Thoracic aorta (tissue), 2 donors: ENCODE data around the gene LAMB1. TPM values are rescaled to one million over a fixed set of nuclear protein-coding genes. Genes with fewer than 3 reads are reported as not detected.

ENCODE experiments used
- ATAC-seq: fragments of 150-250 bp; one replicate; pipeline ENCODE4 v1.8.0; 2017; ENCODE audit warnings: low read depth; ENCODE audit not compliant: insufficient number of reproducible peaks, low FRiP score
- DNase-seq: peaks from one replicate; pipeline ENCODE4 v3.0.0-alpha.2; 2020; ENCODE audit warnings: low spot score
- H3K27ac ChIP-seq, 2 donors: fragments of 200-600 bp; sonication (generic); 1 replicate in 1 of 2; 2 replicates in 1 of 2; pipeline ENCODE4 v1.5.1; 2016; ENCODE audit warnings: mild to moderate bottlenecking in 2 of 2, moderate library complexity in 2 of 2
- H3K27me3 ChIP-seq: fragments of 200-600 bp; sonication (generic); replicated peaks from 2 replicates; pipeline ENCODE4 v1.6.0; 2016; ENCODE audit warnings: mild to moderate bottlenecking; ENCODE audit not compliant: insufficient read depth
- H3K36me3 ChIP-seq: fragments of 200-600 bp; sonication (generic); one replicate; pipeline ENCODE4 v1.5.1; 2016
- H3K4me1 ChIP-seq, 2 donors: fragments of 200-600 bp; sonication (generic); 1 replicate in 1 of 2; 2 replicates in 1 of 2; pipeline versions ENCODE4 v1.5.1 to v1.6.0; 2016; ENCODE audit warnings: low read depth in 2 of 2, mild to moderate bottlenecking in 1 of 2; ENCODE audit not compliant: control insufficient read depth in 1 of 2
- H3K4me3 ChIP-seq: fragments of 200-600 bp; sonication (generic); 2 replicates; pipeline ENCODE4 v1.5.1; 2016; ENCODE audit warnings: mild to moderate bottlenecking
- H3K9me3 ChIP-seq: fragments of 200-600 bp; sonication (generic); 2 replicates; pipeline ENCODE4 v1.5.1; 2016
- CTCF ChIP-seq: fragments of 200-600 bp; sonication (generic); IDR thresholded peaks from one replicate; pipeline ENCODE4 v1.5.1; 2019; ENCODE audit warnings: antibody characterized with exemption
- total RNA-seq, 2 donors: library from RNA; depleted of rRNA; stranded (reverse); fragments of >200 nt; gene quantifications; one replicate each; pipeline versions ENCODE4 v1.1.0 to v1.2.3, GENCODE V29; 2016

Gene LAMB1
- total RNA-seq, 2 donors from 2014 or later: 144 to 296 TPM

- Histone ChIP-seq H3K4me1 (no peaks in the 10 kb centered on the region), H3K36me3 (no peaks in the 10 kb centered on the region), H3K4me3 (no peak overlapping the region), H3K27me3 (no peaks in the 10 kb centered on the region), H3K27ac (no peak overlapping the region), H3K9me3 (no peaks in the 10 kb centered on the region)
- ATAC-seq (no peak), DNase-seq (no peak)
- TF ChIP-seq CTCF: no peak
Measured at GRCh38 chr7:108014747-108015682, 12.1 kb upstream of the LAMB1 start.

- Histone ChIP-seq H3K27me3 (no peaks in the 10 kb centered on the region), H3K9me3 (no peaks in the 10 kb centered on the region), H3K27ac (no peak overlapping the region), H3K4me3 (no peak overlapping the region), H3K36me3 (no peaks in the 10 kb centered on the region), H3K4me1 (no peaks in the 10 kb centered on the region)
- DNase-seq (no peak), ATAC-seq (no peak)
- no peak for TF ChIP-seq CTCF
Measured at GRCh38 chr7:108014215-108014614, 11.3 kb upstream of the LAMB1 start.

- no peaks in the 10 kb centered on the region for H3K27me3 ChIP-seq
- H3K36me3 ChIP-seq: no peaks in the 10 kb centered on the region
- no peak overlapping the region for H3K27ac ChIP-seq
- DNase-seq: no peak
- H3K4me3 ChIP-seq: no peak overlapping the region
- no peak for TF ChIP-seq CTCF
- ATAC-seq: no peak
- H3K4me1 ChIP-seq: no peaks in the 10 kb centered on the region
- H3K9me3 ChIP-seq: no peaks in the 10 kb centered on the region
Measured at GRCh38 chr7:108012499-108013430, 9.8 kb upstream of the LAMB1 start.

GRCh38 chr7:108010377-108010776 lies 7.4 kb upstream of the LAMB1 start:
- Histone ChIP-seq H3K9me3 (no peaks in the 10 kb centered on the region), H3K36me3 (no peaks in the 10 kb centered on the region), H3K27ac (no peak overlapping the region), H3K4me1 (no peaks in the 10 kb centered on the region), H3K4me3 (no peak overlapping the region), H3K27me3 (no peaks in the 10 kb centered on the region)
- TF ChIP-seq CTCF: no peak
- DNase-seq (no peak), ATAC-seq (no peak)

GRCh38 chr7:108009873-108010272 lies 6.9 kb upstream of the LAMB1 start:
- Histone ChIP-seq H3K36me3 (no peaks in the 10 kb centered on the region), H3K27ac (no peak overlapping the region), H3K4me3 (no peak overlapping the region), H3K4me1 (peaks cover 0 to under 1% of the 10 kb centered on the region in 2 donors), H3K9me3 (no peaks in the 10 kb centered on the region), H3K27me3 (no peaks in the 10 kb centered on the region)
- no peak for TF ChIP-seq CTCF
- no peak for DNase-seq
- ATAC-seq: no peak
